ENCODE measurements around the gene MYO9B. TPM values are rescaled to one million over a fixed set of nuclear protein-coding genes. Genes with fewer than 3 reads are reported as not detected.

Gene MYO9B
- polyA plus RNA-seq, 2 of the 4 experiments (the other 2 are of a cell fraction), result 13.0 to 27.7 TPM

GRCh38 chr19:17229890-17230289, 154.3 kb downstream of the MYO9B start:
- H3K27ac ChIP-seq, result no peak overlapping the region
- POLR2A ChIA-PET, result no interaction called here
- TF ChIP-seq TP53 (CRISPR knock-in tag; IDR thresholded peaks at IDR 0.05) (no peak), HEYL (CRISPR knock-in tag; IDR thresholded peaks at IDR 0.05) (no peak), E2F6 (IDR thresholded peaks at IDR 0.05; ENCODE audit: borderline replicate concordance, low read depth) (no peak), NPAS2 (CRISPR knock-in tag; IDR thresholded peaks at IDR 0.05; ENCODE audit: borderline replicate concordance) (no peak), CBX2 (IDR thresholded peaks at IDR 0.05; ENCODE audit: borderline replicate concordance, low read depth) (no peak), JUN (IDR thresholded peaks at IDR 0.05) (no peak), RARB (CRISPR knock-in tag; IDR thresholded peaks at IDR 0.05) (no peak), BHLHE40 (IDR thresholded peaks at IDR 0.05; ENCODE audit: low read depth, low read length) (no peak), EP300 (IDR thresholded peaks at IDR 0.05) (no peak), MAFK (IDR thresholded peaks at IDR 0.05; ENCODE audit: partially characterized antibody) (no peak), FOSB (CRISPR knock-in tag; IDR thresholded peaks at IDR 0.05) (no peak), PHF8 (IDR thresholded peaks at IDR 0.05; ENCODE audit: borderline replicate concordance, low read depth) (no peak)

GRCh38 chr19:17232258-17232657, 156.7 kb downstream of the MYO9B start:
- 86% methylated on average over 17 of the region's 25 CpGs for WGBS (ENCODE audit: missing lambda C conversion rate)
- ChIA-PET POLR2A (no interaction called here), CTCF (interaction anchor here (2.2 kb wide), 1 partner anchor 29 kb away, joined by 6 read pairs; no protein-coding TSS in a partner anchor)
- peaks cover 35% of the 10 kb centered on the region for H3K4me1 ChIP-seq
- no peaks in the 10 kb centered on the region for H3K9me3 ChIP-seq
- TF ChIP-seq EP300 (IDR thresholded peaks at IDR 0.05) (no peak), FOSL2 (IDR thresholded peaks at IDR 0.05) (no peak), FOSL2 (CRISPR knock-in tag; IDR thresholded peaks at IDR 0.05) (no peak), BHLHE40 (IDR thresholded peaks at IDR 0.05; ENCODE audit: low read depth, low read length) (no peak), ATOH8 (CRISPR knock-in tag; IDR thresholded peaks at IDR 0.05; ENCODE audit: low read depth) (no peak), BCL3 (IDR thresholded peaks at IDR 0.05) (no peak), CBX8 (IDR thresholded peaks at IDR 0.05) (no peak), ZC3H11A (IDR thresholded peaks at IDR 0.05) (no peak)
- H3K4me2 ChIP-seq, result no peak overlapping the region
- H3K4me3 ChIP-seq, result no peak overlapping the region
- DNase-seq (ENCODE audit: low read depth in 1 of 2, low spot score in 1 of 2) (no peak), ATAC-seq (no peak), FAIRE-seq (no peak)
- no peak overlapping the region for H3K27ac ChIP-seq

More at GRCh38 chr19:17229890-17230289, 154.3 kb downstream of the MYO9B start:
- Histone ChIP-seq H3K4me1 (peaks cover 24% of the 10 kb centered on the region; the same call in 2 of the 3 replicates), H3K4me2 (no peak overlapping the region), H3K4me3 (no peak overlapping the region), H3K9me3 (no peaks in the 10 kb centered on the region)
- 93% methylated on average over 3 of the region's 3 CpGs for WGBS (ENCODE audit: missing lambda C conversion rate)
- FAIRE-seq (no peak), DNase-seq (ENCODE audit: low read depth in 1 of 2, low spot score in 1 of 2) (no peak), ATAC-seq (no peak)
- CTCF ChIA-PET, result interaction anchor here (2.2 kb wide), 1 partner anchor 31 kb away, joined by 6 read pairs; no protein-coding TSS in a partner anchor

- Histone ChIP-seq H3K4me3 (peak overlapping the region; percentile 88), H3K4me1 (peaks cover 51% of the 10 kb centered on the region), H3K9me3 (no peaks in the 10 kb centered on the region), H3K27ac (peak overlapping the region; percentile 99 to 100), H3K4me2 (peak overlapping the region; percentile 100)
- ChIA-PET POLR2A (interaction anchor here (0.7 to 2.0 kb wide), 3 partner anchors 9 to 20 kb away, joined by 5 to 18 read pairs (median 16); partner anchors contain the start of genes OCEL1 and USE1), CTCF (interaction anchor here (0.6 to 10.0 kb wide), 21 partner anchors 8 to 166 kb away, joined by 3 to 62 read pairs (median 4); partner anchors contain the start of genes ANKLE1, NR2F6, OCEL1 and USHBP1)
- 6% methylated on average over 7 of the region's 11 CpGs for WGBS (ENCODE audit: missing lambda C conversion rate)
- DNase-seq (ENCODE audit: low read depth in 1 of 2, low spot score in 1 of 2), result peak in 1 of 2 experiments; percentile 67
- no peak for FAIRE-seq
- ATAC-seq, result peak; percentile 74 to 81
- TF ChIP-seq TP53 (CRISPR knock-in tag; IDR thresholded peaks at IDR 0.05), result peak; percentile 43; the same call in 1 of the 2 replicates
- no peak for TF ChIP-seq KDM1A (IDR thresholded peaks at IDR 0.05; ENCODE audit: low read depth)
- TF ChIP-seq POLR2A (IDR thresholded peaks at IDR 0.05; ENCODE audit: low read length), result peak; percentile 43; the same call in 1 of the 2 replicates
These were observed 159.3 kb downstream of the MYO9B start for GRCh38 chr19:17234911-17235299.

Data from A549 (cell line).